Trophoblast cell (in vitro differentiated cells and primary cell): ENCODE results near the gene PPIA.
A peak's percentile ranks its signal among the peaks of the same experiment; 100 is the strongest.
"Not testable (repeated sequence)": the region's sequence is repeated elsewhere in the genome, so short reads cannot be mapped to it uniquely, and the experiment has no call there.

ENCODE experiments used
- DNase-seq, 2 donors: peaks; one replicate each; pipeline ENCODE4 v3.0.0-alpha.2; 2016
- H2AFZ ChIP-seq: 2 replicates; pipeline ENCODE4 v1.6.1; 2013; ENCODE audit warnings: low read length, moderate library complexity, mild to moderate bottlenecking; ENCODE audit not compliant: insufficient read depth, poor library complexity
- H2AK5ac ChIP-seq: 2 replicates; pipeline ENCODE4 v1.6.1; 2013; ENCODE audit warnings: mild to moderate bottlenecking, low read length
- H2BK120ac ChIP-seq: 2 replicates; pipeline ENCODE4 v1.6.1; 2013; ENCODE audit warnings: low read length, mild to moderate bottlenecking, moderate library complexity; ENCODE audit not compliant: insufficient read depth, poor library complexity
- H2BK12ac ChIP-seq: 2 replicates; pipeline ENCODE4 v1.6.1; 2013; ENCODE audit warnings: mild to moderate bottlenecking, low read length, moderate library complexity
- H2BK5ac ChIP-seq: 2 replicates; pipeline ENCODE4 v1.6.1; 2013; ENCODE audit warnings: low read length, low read depth, moderate library complexity, mild to moderate bottlenecking; ENCODE audit not compliant: poor library complexity
- H3K14ac ChIP-seq: 2 replicates; pipeline ENCODE4 v1.6.1; 2013; ENCODE audit warnings: mild to moderate bottlenecking, low read length
- H3K18ac ChIP-seq: 2 replicates; pipeline ENCODE4 v1.6.1; 2013; ENCODE audit warnings: mild to moderate bottlenecking, low read length
- H3K23ac ChIP-seq: 2 replicates; pipeline ENCODE4 v1.6.1; 2013; ENCODE audit warnings: low read length
- H3K27ac ChIP-seq: 2 replicates; pipeline ENCODE4 v1.5.1; 2013; ENCODE audit warnings: low read depth, mild to moderate bottlenecking, inconsistent platforms, low read length, moderate library complexity
- H3K27me3 ChIP-seq: 2 replicates; pipeline ENCODE4 v1.6.1; 2013; ENCODE audit warnings: inconsistent platforms, mild to moderate bottlenecking, low read length, moderate library complexity; ENCODE audit not compliant: insufficient read depth
- H3K36me3 ChIP-seq, 2 experiments: 1 replicate in 1 of 2; 2 replicates in 1 of 2; pipeline ENCODE4 v1.6.1; 2013; ENCODE audit warnings: low read length in 2 of 2, mild to moderate bottlenecking in 2 of 2, moderate library complexity in 1 of 2; ENCODE audit not compliant: insufficient read depth in 2 of 2, control insufficient read depth in 1 of 2
- H3K4ac ChIP-seq: 2 replicates; pipeline ENCODE4 v1.6.1; 2013; ENCODE audit warnings: low read depth, mild to moderate bottlenecking, low read length, moderate library complexity
- H3K4me1 ChIP-seq, 2 experiments: 1 replicate in 1 of 2; 2 replicates in 1 of 2; pipeline ENCODE4 v1.6.1; 2013; ENCODE audit warnings: low read length in 2 of 2, mild to moderate bottlenecking in 2 of 2, moderate library complexity in 1 of 2; ENCODE audit not compliant: insufficient read depth in 2 of 2, control insufficient read depth in 1 of 2
- H3K4me2 ChIP-seq: 2 replicates; pipeline ENCODE4 v1.6.1; 2013; ENCODE audit warnings: inconsistent platforms, mild to moderate bottlenecking, low read length, moderate library complexity
- H3K4me3 ChIP-seq: 2 replicates; pipeline ENCODE4 v1.5.1; 2013; ENCODE audit warnings: mild to moderate bottlenecking, low read depth, low read length, inconsistent platforms
- H3K79me1 ChIP-seq: one replicate; pipeline ENCODE4 v1.6.1; 2013; ENCODE audit warnings: low read length
- H3K79me2 ChIP-seq: 2 replicates; pipeline ENCODE4 v1.6.1; 2013; ENCODE audit warnings: low read length, mild to moderate bottlenecking; ENCODE audit not compliant: control insufficient read depth, insufficient read depth, poor library complexity
- H3K9ac ChIP-seq: 2 replicates; pipeline ENCODE4 v1.6.1; 2013; ENCODE audit warnings: mild to moderate bottlenecking, low read length
- H3K9me3 ChIP-seq: 2 replicates; pipeline ENCODE4 v1.6.1; 2013; ENCODE audit warnings: low read depth, mild to moderate bottlenecking, control low read depth, inconsistent platforms, low read length; ENCODE audit not compliant: insufficient read depth
- H4K12ac ChIP-seq: 2 replicates; pipeline ENCODE4 v1.6.1; 2013; ENCODE audit warnings: low read depth, mild to moderate bottlenecking, low read length, moderate library complexity
- H4K8ac ChIP-seq: 2 replicates; pipeline ENCODE4 v1.6.1; 2013; ENCODE audit warnings: low read depth, mild to moderate bottlenecking, low read length, moderate library complexity
- H4K91ac ChIP-seq: one replicate; pipeline ENCODE4 v1.6.1; 2013; ENCODE audit warnings: low read depth, mild to moderate bottlenecking, low read length, moderate library complexity
- WGBS: extraction: QIAGEN DNeasy Blood & Tissue Kit; methylation state at CpG from one replicate; pipeline ENCODE4 v1.1.7; 2013; ENCODE audit warnings: missing lambda C conversion rate; ENCODE audit not compliant: insufficient read length, insufficient coverage; ENCODE audit errors: extremely low coverage; 5-methylcytosine and 5-hydroxymethylcytosine counted together

Gene PPIA

DNA sequence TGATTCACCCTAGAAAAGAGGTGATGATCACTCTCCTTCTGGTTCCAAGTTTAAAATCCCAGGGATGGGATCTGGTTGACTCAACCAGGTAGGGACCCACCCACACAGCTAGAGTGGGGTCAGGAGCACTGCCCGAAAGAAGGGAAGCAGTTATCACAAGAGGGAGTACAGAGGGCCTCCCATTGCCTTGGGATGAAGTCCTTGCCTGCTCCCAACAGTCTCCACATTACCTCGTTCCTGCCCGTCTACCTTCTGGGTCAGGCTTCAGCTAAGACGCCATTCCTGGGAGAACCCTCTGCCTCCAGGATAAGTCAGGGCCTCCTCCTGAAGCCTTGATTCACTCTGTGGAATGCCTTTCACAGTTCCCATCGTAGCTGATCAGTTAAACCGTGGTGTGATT is 24.0 kb upstream of the PPIA start:
- no peaks in the 10 kb centered on the region for H3K79me1 ChIP-seq
- no peaks in the 10 kb centered on the region for H3K9me3 ChIP-seq
- H4K12ac ChIP-seq: no peak overlapping the region
- no peak overlapping the region for H2BK5ac ChIP-seq
- H4K91ac ChIP-seq: no peak overlapping the region
- no peaks in the 10 kb centered on the region for H3K27me3 ChIP-seq
- H3K14ac ChIP-seq: no peak overlapping the region
- H3K27ac ChIP-seq: no peak overlapping the region
- WGBS: no CpG with 5 or more reads among the region's 6 CpGs
- no peak overlapping the region for H3K4me2 ChIP-seq
- H3K23ac ChIP-seq: no peak overlapping the region
- H2BK12ac ChIP-seq: no peak overlapping the region
- DNase-seq: no peak
- H3K79me2 ChIP-seq: no peaks in the 10 kb centered on the region
- no peak overlapping the region for H3K18ac ChIP-seq
- H3K4ac ChIP-seq: no peak overlapping the region
- no peak overlapping the region for H4K8ac ChIP-seq
- no peak overlapping the region for H2BK120ac ChIP-seq
- peaks cover 0 to 3% of the 10 kb centered on the region in 2 experiments for H3K4me1 ChIP-seq
- H2AK5ac ChIP-seq: no peak overlapping the region
- H3K9ac ChIP-seq: no peak overlapping the region
- H3K4me3 ChIP-seq: no peak overlapping the region
- no peak overlapping the region for H2AFZ ChIP-seq
- H3K36me3 ChIP-seq: peaks cover 7 to 8% of the 10 kb centered on the region in 2 experiments

DNA sequence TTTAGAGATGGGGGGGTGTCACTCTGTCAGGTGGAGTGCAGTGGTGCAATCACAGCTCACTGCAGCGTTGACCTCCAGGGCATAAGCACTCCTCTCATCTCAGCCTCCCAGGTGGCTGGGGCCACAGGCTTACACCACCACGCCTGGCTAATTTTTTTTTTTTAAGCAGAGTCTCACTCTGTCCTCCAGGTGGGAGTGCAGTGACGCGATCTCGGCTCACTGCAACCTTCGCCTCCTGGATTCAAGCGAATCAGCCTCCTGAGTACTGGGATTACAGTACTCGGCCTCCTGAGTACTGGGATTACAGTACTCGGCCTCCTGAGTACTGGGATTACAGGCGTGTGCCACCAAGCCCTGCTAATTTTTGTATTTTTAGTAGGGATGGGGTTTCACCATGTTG is 23.6 kb upstream of the PPIA start:
- Histone ChIP-seq H3K4ac (no peak overlapping the region), H3K36me3 (peaks cover 3 to 4% of the 10 kb centered on the region in 2 experiments), H3K27me3 (no peaks in the 10 kb centered on the region), H3K4me2 (no peak overlapping the region), H3K23ac (no peak overlapping the region), H4K8ac (no peak overlapping the region), H2AFZ (no peak overlapping the region), H3K4me3 (no peak overlapping the region), H3K9ac (no peak overlapping the region), H2BK12ac (no peak overlapping the region), H3K9me3 (no peaks in the 10 kb centered on the region), H4K12ac (no peak overlapping the region), H4K91ac (no peak overlapping the region), H2AK5ac (no peak overlapping the region), H3K79me1 (no peaks in the 10 kb centered on the region), H2BK5ac (no peak overlapping the region), H3K14ac (no peak overlapping the region), H3K79me2 (no peaks in the 10 kb centered on the region), H3K27ac (no peak overlapping the region), H3K4me1 (peaks cover 0 to 3% of the 10 kb centered on the region in 2 experiments), H2BK120ac (no peak overlapping the region), H3K18ac (no peak overlapping the region)
- peak; percentile 50 to 75 for DNase-seq
- no CpG with 5 or more reads among the region's 10 CpGs for WGBS

DNA sequence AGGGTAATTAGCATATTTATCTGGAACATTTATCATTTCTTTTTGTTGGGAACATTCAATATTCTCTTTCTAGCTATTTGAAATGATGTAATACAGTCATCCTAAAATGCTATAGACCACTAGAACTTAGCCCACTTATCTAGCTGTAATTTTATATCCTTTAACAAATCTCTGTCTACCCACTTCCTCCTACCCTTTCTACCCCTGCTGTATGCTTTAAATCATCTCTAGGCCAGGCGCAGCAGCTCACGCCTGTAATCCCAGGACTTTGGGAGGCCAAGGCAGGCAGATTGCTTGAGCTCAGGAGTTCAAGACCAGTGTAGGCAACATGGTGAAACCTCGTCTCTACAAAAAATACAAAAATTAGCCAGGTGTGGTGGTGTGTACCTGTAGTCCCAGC is 22.0 kb upstream of the PPIA start:
- H3K27me3 ChIP-seq, H3K4me2 ChIP-seq, H3K14ac ChIP-seq, H4K12ac ChIP-seq, H3K4me3 ChIP-seq, H3K9ac ChIP-seq, H4K91ac ChIP-seq, H3K4ac ChIP-seq, H2BK12ac ChIP-seq, H2AFZ ChIP-seq, H3K23ac ChIP-seq, H3K36me3 ChIP-seq, H2BK5ac ChIP-seq, H2BK120ac ChIP-seq, H3K79me1 ChIP-seq, H3K27ac ChIP-seq, H3K79me2 ChIP-seq, H3K4me1 ChIP-seq, H3K9me3 ChIP-seq, H2AK5ac ChIP-seq, H4K8ac ChIP-seq, H3K18ac ChIP-seq, DNase-seq: not testable (repeated sequence)
- WGBS: no CpG with 5 or more reads among the region's 3 CpGs

DNA sequence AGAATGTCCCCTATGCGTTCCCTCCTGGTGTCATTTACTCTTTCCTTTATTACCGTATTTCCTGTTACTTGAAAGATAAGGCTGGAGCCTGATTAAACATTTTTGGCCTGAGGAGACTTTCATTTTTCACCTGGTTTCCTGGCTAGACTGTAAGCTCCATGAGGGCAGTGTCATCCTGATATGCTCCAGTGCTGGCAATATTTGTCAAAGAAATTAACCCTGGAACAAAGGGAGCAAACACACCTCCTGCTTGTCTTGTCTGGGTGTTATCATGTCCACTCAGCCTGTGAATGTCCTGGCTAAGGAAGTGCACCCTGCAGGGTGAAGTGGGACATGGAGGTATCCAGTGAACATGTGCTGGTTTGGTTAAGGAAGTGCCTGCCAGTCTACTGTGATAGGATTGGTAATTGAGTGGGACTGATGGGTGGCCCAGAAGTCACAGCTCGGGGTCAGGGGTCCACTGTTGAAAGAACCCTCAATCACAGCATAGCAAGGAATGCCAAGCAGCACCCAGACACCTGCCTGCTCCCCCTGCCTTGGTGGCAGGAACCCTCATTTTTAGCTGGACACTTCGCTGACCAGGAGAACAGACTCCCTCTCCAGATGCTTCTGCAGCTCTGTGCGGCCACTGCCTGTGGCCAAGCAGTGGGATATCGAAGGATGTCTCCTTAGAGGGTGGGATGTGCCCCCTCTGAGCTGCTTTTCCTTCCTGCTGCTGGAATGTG is 20.9 kb upstream of the PPIA start:
- Histone ChIP-seq H3K4me1 (no peaks in the 10 kb centered on the region), H3K4ac (no peak overlapping the region), H2AK5ac (no peak overlapping the region), H3K79me2 (no peaks in the 10 kb centered on the region), H3K18ac (no peak overlapping the region), H4K8ac (no peak overlapping the region), H3K14ac (no peak overlapping the region), H2BK5ac (no peak overlapping the region), H3K27me3 (no peaks in the 10 kb centered on the region), H2BK120ac (no peak overlapping the region), H3K36me3 (no peaks in the 10 kb centered on the region), H2AFZ (no peak overlapping the region), H3K9me3 (no peaks in the 10 kb centered on the region), H4K12ac (no peak overlapping the region), H2BK12ac (no peak overlapping the region), H3K9ac (no peak overlapping the region), H3K27ac (no peak overlapping the region), H3K23ac (no peak overlapping the region), H3K4me2 (no peak overlapping the region), H3K4me3 (no peak overlapping the region), H4K91ac (no peak overlapping the region), H3K79me1 (no peaks in the 10 kb centered on the region)
- WGBS: no CpG with 5 or more reads among the region's 6 CpGs
- DNase-seq: no peak
